ENCODE measurements around the gene CCDC141.
A peak's percentile ranks its signal among the peaks of the same experiment; 100 is the strongest.

CCDC141 gene

DNA sequence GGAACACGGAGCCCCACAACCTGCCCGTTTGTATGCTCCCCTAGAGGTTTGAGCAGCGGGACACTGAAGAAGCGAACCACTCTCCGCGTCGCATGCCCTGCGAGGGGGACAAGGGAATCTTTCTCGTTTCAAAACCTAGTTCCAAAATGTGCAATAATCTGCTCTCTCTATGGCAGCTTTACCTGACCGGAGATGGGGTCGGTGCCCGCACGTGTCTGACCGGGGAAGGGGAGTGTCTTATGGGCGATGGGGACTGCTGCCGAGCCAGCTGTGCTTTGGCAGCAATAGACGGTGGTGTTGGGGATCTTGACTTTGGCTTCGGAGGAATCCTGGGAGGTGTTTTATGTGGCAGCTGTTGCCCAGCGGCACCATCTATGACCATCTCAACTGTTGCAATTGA lies 250.6 kb downstream of the CCDC141 start:
- no peaks in the 10 kb centered on the region for H3K36me3 ChIP-seq (ENCODE audit: control insufficient read depth, low read length)
- H3K27ac ChIP-seq (ENCODE audit: low read depth, low read length), result no peak overlapping the region
- no peaks in the 10 kb centered on the region for H3K9me3 ChIP-seq (ENCODE audit: control insufficient read depth, insufficient read depth, low read length)
- H3K27me3 ChIP-seq (ENCODE audit: control insufficient read depth, low read length), result no peaks in the 10 kb centered on the region
- no peak overlapping the region for H3K4me3 ChIP-seq (ENCODE audit: low read length)
- no peaks in the 10 kb centered on the region for H3F3A ChIP-seq (ENCODE audit: control insufficient read depth, insufficient read depth)
- no peak overlapping the region for H3K4me2 ChIP-seq (ENCODE audit: low read length)
- TF ChIP-seq EZH2phosphoT487 (IDR thresholded peaks at IDR 0.05; ENCODE audit: borderline replicate concordance, low read length), result no peak
- TF ChIP-seq, protein P1, sequence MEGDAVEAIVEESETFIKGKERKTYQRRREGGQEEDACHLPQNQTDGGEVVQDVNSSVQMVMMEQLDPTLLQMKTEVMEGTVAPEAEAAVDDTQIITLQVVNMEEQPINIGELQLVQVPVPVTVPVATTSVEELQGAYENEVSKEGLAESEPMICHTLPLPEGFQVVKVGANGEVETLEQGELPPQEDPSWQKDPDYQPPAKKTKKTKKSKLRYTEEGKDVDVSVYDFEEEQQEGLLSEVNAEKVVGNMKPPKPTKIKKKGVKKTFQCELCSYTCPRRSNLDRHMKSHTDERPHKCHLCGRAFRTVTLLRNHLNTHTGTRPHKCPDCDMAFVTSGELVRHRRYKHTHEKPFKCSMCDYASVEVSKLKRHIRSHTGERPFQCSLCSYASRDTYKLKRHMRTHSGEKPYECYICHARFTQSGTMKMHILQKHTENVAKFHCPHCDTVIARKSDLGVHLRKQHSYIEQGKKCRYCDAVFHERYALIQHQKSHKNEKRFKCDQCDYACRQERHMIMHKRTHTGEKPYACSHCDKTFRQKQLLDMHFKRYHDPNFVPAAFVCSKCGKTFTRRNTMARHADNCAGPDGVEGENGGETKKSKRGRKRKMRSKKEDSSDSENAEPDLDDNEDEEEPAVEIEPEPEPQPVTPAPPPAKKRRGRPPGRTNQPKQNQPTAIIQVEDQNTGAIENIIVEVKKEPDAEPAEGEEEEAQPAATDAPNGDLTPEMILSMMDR (IDR thresholded peaks at IDR 0.05; ENCODE audit: low read depth, low read length, poor library complexity, severe bottlenecking), result no peak
- H3K9me2 ChIP-seq (replicated peaks; ENCODE audit: control insufficient read depth, low read length), result no peaks in the 10 kb centered on the region
- H4K20me1 ChIP-seq (ENCODE audit: control insufficient read depth, insufficient read depth, low read depth, low read length), result no peaks in the 10 kb centered on the region
- no peaks in the 10 kb centered on the region for H3K79me2 ChIP-seq (ENCODE audit: control insufficient read depth, low read length)
- H3K4me1 ChIP-seq (ENCODE audit: control insufficient read depth, low read length), result no peaks in the 10 kb centered on the region

DNA sequence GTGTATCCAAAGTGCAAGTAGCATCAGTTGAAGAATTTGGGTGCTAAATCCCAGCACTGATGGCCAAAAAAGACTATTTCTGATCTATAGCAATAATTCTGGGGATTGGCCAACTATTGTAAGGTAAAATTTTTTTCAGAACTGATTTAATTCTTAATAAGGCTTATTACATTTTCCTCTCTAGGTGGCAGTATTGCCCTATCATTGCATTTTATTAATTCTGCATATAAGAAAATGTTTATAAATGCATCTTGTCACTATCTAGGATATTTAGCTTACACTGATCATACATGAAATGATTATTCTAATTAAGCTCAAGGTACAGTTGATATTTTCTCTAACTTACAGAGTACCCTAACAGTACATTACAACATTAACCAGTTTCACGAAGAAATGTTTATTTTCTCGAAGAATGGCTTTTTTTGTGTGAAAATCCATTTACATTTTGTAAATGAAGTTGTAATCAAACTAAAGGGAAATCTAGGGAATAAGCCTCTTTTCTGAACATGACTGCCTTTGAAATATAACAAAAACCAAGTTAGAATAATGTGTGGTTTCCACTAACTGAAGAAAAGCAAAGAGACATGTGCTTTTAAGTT lies 253.8 kb downstream of the CCDC141 start:
- H3K4me2 ChIP-seq (ENCODE audit: low read length), result no peak overlapping the region
- no peak overlapping the region for H3K4me3 ChIP-seq (ENCODE audit: low read length)
- no peaks in the 10 kb centered on the region for H3K27me3 ChIP-seq (ENCODE audit: control insufficient read depth, low read length)
- H3K9me2 ChIP-seq (replicated peaks; ENCODE audit: control insufficient read depth, low read length), result no peaks in the 10 kb centered on the region
- no peaks in the 10 kb centered on the region for H3K9me3 ChIP-seq (ENCODE audit: control insufficient read depth, insufficient read depth, low read length)
- no peaks in the 10 kb centered on the region for H3K79me2 ChIP-seq (ENCODE audit: control insufficient read depth, low read length)
- no peak overlapping the region for H3K27ac ChIP-seq (ENCODE audit: low read depth, low read length)
- no peak for TF ChIP-seq EZH2phosphoT487 (IDR thresholded peaks at IDR 0.05; ENCODE audit: borderline replicate concordance, low read length)
- TF ChIP-seq, protein P1 (IDR thresholded peaks at IDR 0.05; ENCODE audit: low read depth, low read length, poor library complexity, severe bottlenecking), result peak; percentile 68
- H3F3A ChIP-seq (ENCODE audit: control insufficient read depth, insufficient read depth), result no peaks in the 10 kb centered on the region
- no peaks in the 10 kb centered on the region for H3K4me1 ChIP-seq (ENCODE audit: control insufficient read depth, low read length)
- H3K36me3 ChIP-seq (ENCODE audit: control insufficient read depth, low read length), result no peaks in the 10 kb centered on the region
- H4K20me1 ChIP-seq (ENCODE audit: control insufficient read depth, insufficient read depth, low read depth, low read length), result no peaks in the 10 kb centered on the region

DNA sequence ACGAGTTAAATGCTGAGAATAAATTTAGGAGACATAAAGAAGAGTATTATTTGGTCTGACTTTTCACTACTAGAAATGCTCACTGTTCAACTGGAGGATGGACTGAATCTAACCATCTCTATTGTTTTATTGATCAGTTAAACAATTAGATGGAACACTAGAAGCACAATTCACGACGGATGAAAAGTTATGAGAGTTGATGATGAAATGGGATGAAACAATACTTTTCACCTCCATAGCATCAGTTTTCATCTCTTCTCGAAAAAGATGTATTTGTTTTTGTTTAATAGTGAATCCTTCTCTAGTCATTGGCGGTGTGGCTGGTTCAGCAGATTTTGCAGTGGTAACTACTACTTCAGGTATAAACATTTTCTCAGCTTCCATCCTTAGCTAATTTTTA lies 262.0 kb downstream of the CCDC141 start:
- Histone ChIP-seq H3K9me2 (replicated peaks; ENCODE audit: control insufficient read depth, low read length) (no peaks in the 10 kb centered on the region), H3K79me2 (ENCODE audit: control insufficient read depth, low read length) (no peaks in the 10 kb centered on the region), H3F3A (ENCODE audit: control insufficient read depth, insufficient read depth) (no peaks in the 10 kb centered on the region), H4K20me1 (ENCODE audit: control insufficient read depth, insufficient read depth, low read depth, low read length) (no peaks in the 10 kb centered on the region), H3K4me2 (ENCODE audit: low read length) (no peak overlapping the region), H3K36me3 (ENCODE audit: control insufficient read depth, low read length) (no peaks in the 10 kb centered on the region), H3K4me3 (ENCODE audit: low read length) (no peak overlapping the region), H3K27me3 (ENCODE audit: control insufficient read depth, low read length) (no peaks in the 10 kb centered on the region), H3K4me1 (ENCODE audit: control insufficient read depth, low read length) (no peaks in the 10 kb centered on the region), H3K9me3 (ENCODE audit: control insufficient read depth, insufficient read depth, low read length) (no peaks in the 10 kb centered on the region), H3K27ac (ENCODE audit: low read depth, low read length) (no peak overlapping the region)
- TF ChIP-seq, protein P1 (IDR thresholded peaks at IDR 0.05; ENCODE audit: low read depth, low read length, poor library complexity, severe bottlenecking), result no peak
- no peak for TF ChIP-seq EZH2phosphoT487 (IDR thresholded peaks at IDR 0.05; ENCODE audit: borderline replicate concordance, low read length)
